ENCODE data around the gene TALDO1. TPM values are rescaled to one million over a fixed set of nuclear protein-coding genes. Genes with fewer than 3 reads are reported as not detected.

TALDO1 gene
- total and polyA plus RNA-seq, 2 of the 8 experiments (the other 6 are each of a cell fraction or from before 2014, with no cell fraction given): 265 to 308 TPM

- no peak overlapping the region for H3K23ac ChIP-seq (ENCODE audit: insufficient read length)
- H3K23me2 ChIP-seq (ENCODE audit: low read depth, low read length): peaks cover 13% of the 10 kb centered on the region
- CTCF ChIA-PET (ENCODE audit: partially characterized antibody): interaction anchor here (0.8 to 1.4 kb wide), 3 partner anchors 27 to 74 kb away, joined by 3 read pairs; no protein-coding TSS in a partner anchor
- FAIRE-seq (no peak), DNase-seq (ENCODE audit: low read depth in 1 of 2, low spot score in 2 of 2) (no peak)
- H3K79me2 ChIP-seq (ENCODE audit: control insufficient read depth in 1 of 2, insufficient read depth in 2 of 2, low read length in 2 of 2): no peaks in the 10 kb centered on the region; a peak in 1 of 4 replicates
- no peaks in the 10 kb centered on the region for H3K9me3 ChIP-seq (ENCODE audit: insufficient read depth in 2 of 2, low read depth in 1 of 2, low read length in 1 of 2)
- no peak overlapping the region for H2BK15ac ChIP-seq (ENCODE audit: low read length)
- H3K4me1 ChIP-seq (replicated peaks in 1 of 4; ENCODE audit: control insufficient read depth in 3 of 4, insufficient read depth in 4 of 4, low read length in 3 of 4): peaks cover 0 to 12% (median 7%) of the 10 kb centered on the region in 4 experiments; a peak in 5 of 7 replicates
- H2BK5ac ChIP-seq (ENCODE audit: low read depth, low read length): no peak overlapping the region
- H2AFZ ChIP-seq (ENCODE audit: low read length): no peak overlapping the region
- H3K18ac ChIP-seq (ENCODE audit: extremely low read depth, low read length): no peak overlapping the region
- no peaks in the 10 kb centered on the region; a peak in 1 of 7 replicates for H3K27me3 ChIP-seq (replicated peaks in 1 of 4; ENCODE audit: control insufficient read depth in 3 of 4, extremely low read depth in 1 of 4, insufficient read depth in 3 of 4, low read length in 3 of 4)
- H4K5ac ChIP-seq (ENCODE audit: insufficient read length, low read depth, low read length): no peak overlapping the region
- H3K9ac ChIP-seq (replicated peaks in 1 of 4; ENCODE audit: extremely low read depth in 1 of 4, low read depth in 3 of 4, low read length in 3 of 4): no peak overlapping the region
- H3K14ac ChIP-seq (ENCODE audit: insufficient read length): no peak overlapping the region
- no peak overlapping the region for H4K91ac ChIP-seq (replicated peaks; ENCODE audit: insufficient read length, low read length)
- H3K79me1 ChIP-seq (ENCODE audit: low read depth, low read length): peaks cover 2% of the 10 kb centered on the region; the same call in 1 of the 2 replicates
- H2AK5ac ChIP-seq (ENCODE audit: low read depth, low read length): no peak overlapping the region
- WGBS, 2 experiments (ENCODE audit: extremely low coverage in 1 of 2, insufficient coverage in 1 of 2, insufficient read length in 1 of 2, insufficient replicate concordance in 2 of 2, low coverage in 1 of 2, low lambda C conversion rate in 2 of 2, missing lambda C conversion rate in 1 of 2): 91% methylated on average over 20 of the region's 21 CpGs; no CpG with 5 or more reads in 1 of the 2 experiments
- H3K56ac ChIP-seq (replicated peaks; ENCODE audit: insufficient read length, low read depth, low read length): no peak overlapping the region
- H2BK120ac ChIP-seq (replicated peaks; ENCODE audit: low read depth, low read length): no peak overlapping the region
- peaks cover 3 to 30% (median 6%) of the 10 kb centered on the region in 4 experiments; a peak in 5 of 8 replicates for H3K36me3 ChIP-seq (ENCODE audit: control insufficient read depth in 2 of 4, insufficient read depth in 4 of 4, low read length in 3 of 4)
- no peak overlapping the region for H4K8ac ChIP-seq (ENCODE audit: extremely low read depth, insufficient read depth, low read length)
- H3K4me3 ChIP-seq (ENCODE audit: extremely low read depth in 1 of 4, insufficient read depth in 2 of 4, low read depth in 3 of 4, low read length in 4 of 4): no peak overlapping the region
- H2BK12ac ChIP-seq (ENCODE audit: low read depth, low read length): no peak overlapping the region
- peaks cover 0 to 8% of the 10 kb centered on the region in 2 experiments for H4K20me1 ChIP-seq (replicated peaks in 1 of 2; ENCODE audit: control insufficient read depth in 1 of 2, insufficient read depth in 2 of 2, low read length in 2 of 2)
- no peak overlapping the region for H3K4ac ChIP-seq (replicated peaks; ENCODE audit: insufficient read length, low read depth, low read length)
- no peak overlapping the region for H3K4me2 ChIP-seq (ENCODE audit: insufficient read depth in 1 of 2, low read depth in 2 of 2, low read length in 2 of 2)
- POLR2A ChIA-PET (ENCODE audit: partially characterized antibody): interaction anchor here (0.9 to 53.0 kb wide), 5 partner anchors 12 to 163 kb away, joined by 3 to 1917 read pairs (median 11); partner anchors contain the start of genes CD151, CEND1, CRACR2B and PNPLA2
- H2BK20ac ChIP-seq (ENCODE audit: low read length): no peak overlapping the region
- no peak overlapping the region for H3K27ac ChIP-seq (ENCODE audit: low read depth, low read length)
- TF ChIP-seq EGR1 (IDR thresholded peaks at IDR 0.05; ENCODE audit: borderline replicate concordance, low read depth, low read length) (no peak), POU5F1 (IDR thresholded peaks at IDR 0.05; ENCODE audit: low read depth, low read length) (no peak), CEBPB (IDR thresholded peaks at IDR 0.05; ENCODE audit: low read depth, low read length) (no peak), EZH2 (IDR thresholded peaks at IDR 0.05; ENCODE audit: low read depth, low read length, severe bottlenecking) (no peak), SIN3A (conservative IDR thresholded peaks at IDR 0.05 in 1 of 2, IDR thresholded peaks at IDR 0.05 in 1 of 2; ENCODE audit: low read depth in 1 of 2, low read length in 2 of 2) (no peak), FOSL1 (IDR thresholded peaks at IDR 0.05; ENCODE audit: insufficient read depth, low read depth, low read length) (no peak), POLR2AphosphoS5 (IDR thresholded peaks at IDR 0.05; ENCODE audit: low read depth, low read length) (no peak), PHF8 (conservative IDR thresholded peaks at IDR 0.05; ENCODE audit: low read depth, low read length) (no peak), KDM4A (IDR thresholded peaks at IDR 0.05; ENCODE audit: low read depth, low read length, severe bottlenecking) (no peak), ATF2 (IDR thresholded peaks at IDR 0.05; ENCODE audit: low read length) (no peak), SIX5 (IDR thresholded peaks at IDR 0.05; ENCODE audit: low read depth, low read length) (no peak)
Observed at GRCh38 chr11:802018-802617, 54.9 kb downstream of the TALDO1 start.

All from H1 (cell line).